ENCODE data around the gene RASA1. TPM values are rescaled to one million over a fixed set of nuclear protein-coding genes. Genes with fewer than 3 reads are reported as not detected.
A peak's percentile ranks its signal among the peaks of the same experiment; 100 is the strongest.

Gene RASA1
- polyA plus RNA-seq, 1 donor = 25.6 TPM

- DNase-seq (ENCODE audit: low read depth) = no peak
Measured at GRCh38 chr5:87403899-87404298, 136.2 kb downstream of the RASA1 start.

- no peak for DNase-seq (ENCODE audit: low read depth)
Measured at GRCh38 chr5:87404359-87404758, 136.7 kb downstream of the RASA1 start.

- no peak for DNase-seq (ENCODE audit: low read depth)
Measured at GRCh38 chr5:87405472-87406155, 137.9 kb downstream of the RASA1 start.

- no peak for DNase-seq (ENCODE audit: low read depth)
Measured at GRCh38 chr5:87408204-87408603, 140.5 kb downstream of the RASA1 start.

GRCh38 chr5:87410931-87411330 is 143.2 kb downstream of the RASA1 start:
- no peak for DNase-seq (ENCODE audit: low read depth)

GRCh38 chr5:87411586-87411972 is 143.9 kb downstream of the RASA1 start:
- no peak for DNase-seq (ENCODE audit: low read depth)

- no peak for DNase-seq (ENCODE audit: low read depth)
Measured at GRCh38 chr5:87411973-87412629, 144.4 kb downstream of the RASA1 start.

GRCh38 chr5:87412630-87413342 is 145.1 kb downstream of the RASA1 start, which contains the start of gene CCNH:
Gene CCNH (minus strand): TSS chr5:87412930. CDS start chr5:87412794, 136 bp downstream.
- peak; percentile 99 for DNase-seq (ENCODE audit: low read depth)

GRCh38 chr5:87413343-87413645 is 145.6 kb downstream of the RASA1 start:
- DNase-seq (ENCODE audit: low read depth) = no peak

GRCh38 chr5:87418506-87418905 is 150.8 kb downstream of the RASA1 start:
- DNase-seq (ENCODE audit: low read depth) = no peak

- no peak for DNase-seq (ENCODE audit: low read depth)
Measured at GRCh38 chr5:87421307-87421706, 153.6 kb downstream of the RASA1 start.

- no peak for DNase-seq (ENCODE audit: low read depth)
Measured at GRCh38 chr5:87423755-87424154, 156.1 kb downstream of the RASA1 start.

GRCh38 chr5:87430863-87431457 is 163.3 kb downstream of the RASA1 start:
- DNase-seq (ENCODE audit: low read depth) = no peak

- DNase-seq (ENCODE audit: low read depth) = no peak
Measured at GRCh38 chr5:87432460-87432859, 164.8 kb downstream of the RASA1 start.

- no peak for DNase-seq (ENCODE audit: low read depth)
Measured at GRCh38 chr5:87433945-87434344, 166.3 kb downstream of the RASA1 start.

- no peak for DNase-seq (ENCODE audit: low read depth)
Measured at GRCh38 chr5:87434461-87434860, 166.8 kb downstream of the RASA1 start.

GRCh38 chr5:87435144-87435694 is 167.5 kb downstream of the RASA1 start:
- DNase-seq (ENCODE audit: low read depth) = no peak

- DNase-seq (ENCODE audit: low read depth) = no peak
Measured at GRCh38 chr5:87437724-87438123, 170.0 kb downstream of the RASA1 start.

GRCh38 chr5:87438231-87438630 is 170.5 kb downstream of the RASA1 start:
- DNase-seq (ENCODE audit: low read depth) = no peak

All from forelimb muscle (tissue), 1 donor.